ENCODE results near the gene ACOT9. TPM values are rescaled to one million over a fixed set of nuclear protein-coding genes. Genes with fewer than 3 reads are reported as not detected.
"Not testable (repeated sequence)": the region's sequence is repeated elsewhere in the genome, so short reads cannot be mapped to it uniquely, and the experiment has no call there.

ACOT9 gene
- total and polyA plus RNA-seq, 4 experiments from 2014 or later: 21.2 to 28.1 (median 23.9) TPM

- Mint-ChIP-seq H3K4me3 (peak overlapping the region in 7 of 8 donors; percentile 88 to 98 (median 95)), H3K9me3 (peaks cover 0 to 2% (median 0%) of the 10 kb centered on the region in 8 donors), H3K36me3 (peaks cover 17 to 36% of the 10 kb centered on the region in 2 donors), H3K4me1 (peaks cover 13 to 45% (median 29%) of the 10 kb centered on the region in 4 donors), H3K27me3 (no peaks in the 10 kb centered on the region), H3K27ac (peak overlapping the region; percentile 96 to 99 (median 98))
- Histone ChIP-seq H3K36me3 (ENCODE audit: insufficient read depth, low read length) (peaks cover 10% of the 10 kb centered on the region), H3K9me3 (ENCODE audit: control insufficient read depth in 1 of 2, low read length in 2 of 2) (no peaks in the 10 kb centered on the region), H3K4me3 (ENCODE audit: low read length in 2 of 2) (peak overlapping the region in 1 of 2 donors; percentile 48), H3K27me3 (ENCODE audit: insufficient read depth, low read length) (no peaks in the 10 kb centered on the region), H3K27ac (ENCODE audit: low read depth, low read length) (peak overlapping the region; percentile 68), H3K4me1 (ENCODE audit: insufficient read depth, low read length) (peaks cover 34% of the 10 kb centered on the region)
- POLR2A ChIA-PET (ENCODE audit: partially characterized antibody): interaction anchor here (0.8 to 4.0 kb wide), 16 partner anchors 9 to 697 kb away, joined by 3 to 63 read pairs (median 8); partner anchors contain the start of genes ACOT9, APOO, CXorf58 and EIF2S3
- intact Hi-C loops (cut with micrococcal nuclease): no loop called here
- CTCF ChIA-PET (ENCODE audit: partially characterized antibody): interaction anchor here (0.9 to 3.2 kb wide), 13 partner anchors 9 to 271 kb away, joined by 3 to 23 read pairs (median 5); partner anchors contain the start of genes ACOT9, APOO and CXorf58
- no peak for DNase-seq
These were observed 39.4 kb upstream of the ACOT9 start for GRCh38 chrX:23782455-23782854.

- CTCF ChIA-PET (ENCODE audit: partially characterized antibody): interaction anchor here (3.1 kb wide), 1 partner anchor 123 kb away, joined by 15 read pairs; no protein-coding TSS in a partner anchor
- POLR2A ChIA-PET (ENCODE audit: partially characterized antibody): interaction anchor here (1.0 kb wide), 1 partner anchor 34 kb away, joined by 5 read pairs; no protein-coding TSS in a partner anchor
- no peaks in the 10 kb centered on the region for H3K9me3 ChIP-seq (ENCODE audit: control insufficient read depth in 1 of 2, low read length in 2 of 2)
- no peak overlapping the region for H3K4me3 ChIP-seq (ENCODE audit: low read length in 2 of 2)
- no peaks in the 10 kb centered on the region for H3K36me3 ChIP-seq (ENCODE audit: insufficient read depth, low read length)
- intact Hi-C loops (cut with micrococcal nuclease): no loop called here
- no peak for DNase-seq
- Mint-ChIP-seq H3K27me3 (no peaks in the 10 kb centered on the region), H3K4me1 (peaks cover 3 to 25% (median 13%) of the 10 kb centered on the region in 4 donors), H3K4me3 (no peak overlapping the region), H3K36me3 (peaks cover 4 to 12% of the 10 kb centered on the region in 2 donors), H3K27ac (peak overlapping the region in 1 of 7 donors; percentile 57), H3K9me3 (peaks cover 0 to 2% (median 0%) of the 10 kb centered on the region in 8 donors)
- no peaks in the 10 kb centered on the region for H3K27me3 ChIP-seq (ENCODE audit: insufficient read depth, low read length)
- H3K27ac ChIP-seq (ENCODE audit: low read depth, low read length): no peak overlapping the region
- peaks cover 23% of the 10 kb centered on the region for H3K4me1 ChIP-seq (ENCODE audit: insufficient read depth, low read length)
These were observed 35.9 kb upstream of the ACOT9 start for GRCh38 chrX:23779025-23779424.

- no peaks in the 10 kb centered on the region for H3K36me3 ChIP-seq (ENCODE audit: insufficient read depth, low read length)
- H3K9me3 Mint-ChIP-seq: no peaks in the 10 kb centered on the region
- peaks cover 3 to 21% (median 11%) of the 10 kb centered on the region in 4 donors for H3K4me1 Mint-ChIP-seq
- peak overlapping the region in 1 of 8 donors; percentile 13 for H3K4me3 Mint-ChIP-seq
- no peak overlapping the region for H3K27ac Mint-ChIP-seq
- no peak overlapping the region for H3K27ac ChIP-seq (ENCODE audit: low read depth, low read length)
- intact Hi-C loops (cut with micrococcal nuclease): no loop called here
- no peaks in the 10 kb centered on the region for H3K9me3 ChIP-seq (ENCODE audit: control insufficient read depth in 1 of 2, low read length in 2 of 2)
- DNase-seq: no peak
- no peaks in the 10 kb centered on the region for H3K27me3 ChIP-seq (ENCODE audit: insufficient read depth, low read length)
- H3K4me1 ChIP-seq (ENCODE audit: insufficient read depth, low read length): peaks cover 21% of the 10 kb centered on the region
- ChIA-PET POLR2A (ENCODE audit: partially characterized antibody) (no interaction called here), CTCF (ENCODE audit: partially characterized antibody) (interaction anchor here (2.3 kb wide), 1 partner anchor 125 kb away, joined by 6 read pairs; no protein-coding TSS in a partner anchor)
- peaks cover 0 to 2% of the 10 kb centered on the region in 2 donors for H3K36me3 Mint-ChIP-seq
- no peaks in the 10 kb centered on the region for H3K27me3 Mint-ChIP-seq
- no peak overlapping the region for H3K4me3 ChIP-seq (ENCODE audit: low read length in 2 of 2)
These were observed 33.3 kb upstream of the ACOT9 start for GRCh38 chrX:23776363-23776762.

- H3K4me3 Mint-ChIP-seq: peak overlapping the region; percentile 67 to 80 (median 72)
- H3K9me3 Mint-ChIP-seq: no peaks in the 10 kb centered on the region
- intact Hi-C loops (cut with micrococcal nuclease): loop anchor here (1.0 kb wide), 2 partner anchors 8 to 17 kb away; no protein-coding TSS in a partner anchor
- H3K4me1 Mint-ChIP-seq: peaks cover 3 to 18% (median 8%) of the 10 kb centered on the region in 4 donors
- H3K27ac Mint-ChIP-seq: peak overlapping the region; percentile 83 to 97 (median 96)
- H3K27me3 ChIP-seq (ENCODE audit: insufficient read depth, low read length): no peaks in the 10 kb centered on the region
- DNase-seq: peak; percentile 60 to 79 (median 76)
- H3K36me3 ChIP-seq (ENCODE audit: insufficient read depth, low read length): no peaks in the 10 kb centered on the region
- ChIA-PET CTCF (ENCODE audit: partially characterized antibody) (interaction anchor here (1.0 to 1.6 kb wide), 3 partner anchors 9 to 280 kb away, joined by 4 to 12 read pairs (median 4); partner anchors contain the start of gene SAT1), POLR2A (ENCODE audit: partially characterized antibody) (interaction anchor here (0.9 to 3.3 kb wide), 5 partner anchors 9 to 280 kb away, joined by 3 to 48 read pairs (median 3); partner anchors contain the start of genes ACOT9, APOO, CXorf58 and SAT1)
- no peaks in the 10 kb centered on the region for H3K9me3 ChIP-seq (ENCODE audit: control insufficient read depth in 1 of 2, low read length in 2 of 2)
- H3K36me3 Mint-ChIP-seq: no peaks in the 10 kb centered on the region
- peak overlapping the region; percentile 77 for H3K27ac ChIP-seq (ENCODE audit: low read depth, low read length)
- H3K27me3 Mint-ChIP-seq: no peaks in the 10 kb centered on the region
- no peak overlapping the region for H3K4me3 ChIP-seq (ENCODE audit: low read length in 2 of 2)
- H3K4me1 ChIP-seq (ENCODE audit: insufficient read depth, low read length): peaks cover 17% of the 10 kb centered on the region
These were observed 30.6 kb upstream of the ACOT9 start for GRCh38 chrX:23773601-23774175.

GRCh38 chrX:23771086-23771485 is 28.0 kb upstream of the ACOT9 start:
- H3K27ac Mint-ChIP-seq: peak overlapping the region in 2 of 7 donors; percentile 24 to 48
- H3K9me3 ChIP-seq (ENCODE audit: control insufficient read depth in 1 of 2, low read length in 2 of 2); CTCF ChIA-PET (ENCODE audit: partially characterized antibody); H3K27me3 Mint-ChIP-seq; intact Hi-C loops (cut with micrococcal nuclease); H3K36me3 Mint-ChIP-seq; H3K27me3 ChIP-seq (ENCODE audit: insufficient read depth, low read length); DNase-seq; H3K36me3 ChIP-seq (ENCODE audit: insufficient read depth, low read length); H3K4me3 ChIP-seq (ENCODE audit: low read length in 2 of 2); H3K4me3 Mint-ChIP-seq; H3K27ac ChIP-seq (ENCODE audit: low read depth, low read length); H3K9me3 Mint-ChIP-seq: not testable (repeated sequence)
- peaks cover 17% of the 10 kb centered on the region for H3K4me1 ChIP-seq (ENCODE audit: insufficient read depth, low read length)
- POLR2A ChIA-PET (ENCODE audit: partially characterized antibody): interaction anchor here (2.0 kb wide), 1 partner anchor 13 kb away, joined by 5 read pairs; no protein-coding TSS in a partner anchor
- H3K4me1 Mint-ChIP-seq: peaks cover 3 to 23% (median 8%) of the 10 kb centered on the region in 4 donors

- Mint-ChIP-seq H3K9me3 (no peaks in the 10 kb centered on the region), H3K36me3 (no peaks in the 10 kb centered on the region), H3K4me3 (peak overlapping the region in 1 of 8 donors; percentile 63), H3K27ac (peak overlapping the region in 1 of 7 donors; percentile 22), H3K4me1 (peaks cover 3 to 23% (median 8%) of the 10 kb centered on the region in 4 donors), H3K27me3 (no peaks in the 10 kb centered on the region)
- H3K4me3 ChIP-seq (ENCODE audit: low read length in 2 of 2): no peak overlapping the region
- H3K27me3 ChIP-seq (ENCODE audit: insufficient read depth, low read length): no peaks in the 10 kb centered on the region
- H3K9me3 ChIP-seq (ENCODE audit: control insufficient read depth in 1 of 2, low read length in 2 of 2): no peaks in the 10 kb centered on the region
- no peaks in the 10 kb centered on the region for H3K36me3 ChIP-seq (ENCODE audit: insufficient read depth, low read length)
- DNase-seq: no peak
- H3K4me1 ChIP-seq (ENCODE audit: insufficient read depth, low read length): peaks cover 17% of the 10 kb centered on the region
- ChIA-PET POLR2A (ENCODE audit: partially characterized antibody) (interaction anchor here (0.6 to 2.0 kb wide), 3 partner anchors 13 to 59 kb away, joined by 3 to 5 read pairs (median 4); partner anchors contain the start of gene SAT1), CTCF (ENCODE audit: partially characterized antibody) (no interaction called here)
- intact Hi-C loops (cut with micrococcal nuclease): no loop called here
- H3K27ac ChIP-seq (ENCODE audit: low read depth, low read length): no peak overlapping the region
These were observed 27.1 kb upstream of the ACOT9 start for GRCh38 chrX:23770142-23770541.

All from CD4-positive, alpha-beta memory T cell (primary cell).